Peyer's patch (tissue), 4 donors: Measurements from ENCODE around the gene POMT2. TPM values are rescaled to one million over a fixed set of nuclear protein-coding genes. Genes with fewer than 3 reads are reported as not detected.

Experiments used
- DNase-seq, 3 donors: peaks; one replicate each; pipeline ENCODE4 v3.0.0-alpha.2; 2017 to 2019
- H3K27ac ChIP-seq, 4 donors: fragments of 200-600 bp; sonication (generic); one replicate each; pipeline ENCODE4 v1.5.1; 2016 to 2019
- H3K27me3 ChIP-seq, 2 donors: fragments of 200-600 bp; sonication (generic); one replicate each; pipeline ENCODE4 v1.5.1; 2019
- H3K36me3 ChIP-seq, 3 donors: fragments of 200-600 bp; sonication (generic); one replicate each; pipeline ENCODE4 v1.5.1; 2016 to 2019
- H3K4me1 ChIP-seq, 4 donors: fragments of 200-600 bp; sonication (generic); one replicate each; pipeline ENCODE4 v1.5.1; 2016 to 2019
- H3K4me3 ChIP-seq, 4 donors: fragments of 200-600 bp; sonication (generic); 1 replicate in 3 of 4; 2 replicates in 1 of 4; pipeline ENCODE4 v1.5.1; 2016 to 2019; ENCODE audit warnings: mild to moderate bottlenecking in 1 of 4
- H3K9me3 ChIP-seq, 4 donors: fragments of 200-600 bp; sonication (generic); one replicate each; pipeline ENCODE4 v1.5.1; 2016 to 2019; ENCODE audit warnings: mild to moderate bottlenecking in 1 of 4
- CTCF ChIP-seq, 6 experiments: fragments of 450-650 bp in 4 of 6; fragments of 200-600 bp in 2 of 6; sonication (generic) in 1 of 6; IDR thresholded peaks; one replicate each; pipeline ENCODE4 v1.5.1; 2017 to 2019; ENCODE audit warnings: antibody characterized with exemption in 6 of 6, mild to moderate bottlenecking in 3 of 6, moderate library complexity in 1 of 6
- POLR2A ChIP-seq, 2 donors: fragments of 450-650 bp; IDR thresholded peaks; one replicate each; pipeline ENCODE4 v1.5.1; 2017; ENCODE audit warnings: antibody characterized with exemption in 2 of 2, mild to moderate bottlenecking in 2 of 2, moderate library complexity in 2 of 2
- total RNA-seq, 4 donors: library from RNA; depleted of rRNA; stranded (reverse); fragments of >200 nt; gene quantifications; one replicate each; pipeline ENCODE4 v1.1.0, GENCODE V29; 2016

Gene POMT2
- total RNA-seq, 4 donors from 2014 or later, result 19.0 to 43.0 (median 31.6) TPM

- H3K9me3 ChIP-seq, result no peaks in the 10 kb centered on the region
- no peak within 1 kb of the TSS for H3K4me3 ChIP-seq
- TF ChIP-seq POLR2A (IDR thresholded peaks at IDR 0.05) (no peak), CTCF (IDR thresholded peaks at IDR 0.05) (no peak)
- peaks cover 0 to 5% (median 0%) of the 10 kb centered on the region in 4 donors for H3K4me1 ChIP-seq
- no peak for DNase-seq
- no peak within 1 kb of the TSS for H3K27ac ChIP-seq
- no peaks in the 10 kb centered on the region for H3K36me3 ChIP-seq
- H3K27me3 ChIP-seq, result peaks cover 0 to 10% of the 10 kb centered on the region in 2 donors
Measured at GRCh38 chr14:77271113-77271710, 49.5 kb downstream of the POMT2 start, which contains the start of gene NGB. TSS of gene NGB (minus strand) at chr14:77271206. CDS start at chr14:77270937, 269 bp downstream.

GRCh38 chr14:77270361-77271112 lies 50.1 kb downstream of the POMT2 start:
- TF ChIP-seq POLR2A (IDR thresholded peaks at IDR 0.05) (no peak), CTCF (IDR thresholded peaks at IDR 0.05) (no peak)
- Histone ChIP-seq H3K36me3 (no peaks in the 10 kb centered on the region), H3K4me3 (no peak overlapping the region), H3K4me1 (peaks cover 0 to 5% (median 0%) of the 10 kb centered on the region in 4 donors), H3K9me3 (no peaks in the 10 kb centered on the region), H3K27ac (no peak overlapping the region), H3K27me3 (peaks cover 0 to 10% of the 10 kb centered on the region in 2 donors)
- no peak for DNase-seq

DNA sequence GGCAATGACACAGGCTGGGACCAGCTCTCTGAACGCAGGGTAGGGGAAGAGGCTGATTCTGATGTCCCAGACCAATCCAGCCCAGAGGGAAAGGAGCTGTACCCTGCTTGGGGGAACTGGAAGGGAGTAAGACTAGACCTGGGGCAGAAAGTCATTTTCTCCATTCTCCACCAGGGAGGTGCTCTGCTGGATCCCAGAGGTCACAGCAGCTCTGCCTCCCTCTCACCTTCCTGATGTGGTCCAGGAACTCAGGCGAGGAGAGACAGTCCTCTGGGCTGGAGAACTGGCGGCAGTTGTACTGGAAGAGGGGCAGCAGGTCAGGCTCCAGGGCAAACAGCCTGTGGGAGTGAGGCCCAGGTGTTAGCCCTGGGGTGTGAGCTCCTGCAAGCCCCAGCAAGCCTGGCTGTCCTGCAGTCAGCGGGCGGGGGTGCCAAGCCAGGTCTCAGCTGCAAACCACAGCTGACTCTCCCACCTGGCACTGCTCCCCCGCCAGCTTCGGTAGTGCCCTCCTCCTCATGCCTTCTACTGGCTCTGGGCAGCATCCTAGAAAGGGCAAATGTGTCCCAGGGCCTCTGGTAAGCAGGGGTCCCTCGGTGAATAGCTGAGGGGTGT lies 51.6 kb downstream of the POMT2 start:
- no peak for DNase-seq
- Histone ChIP-seq H3K36me3 (no peaks in the 10 kb centered on the region), H3K4me1 (peaks cover 0 to 5% (median 0%) of the 10 kb centered on the region in 4 donors), H3K27ac (no peak overlapping the region), H3K9me3 (no peaks in the 10 kb centered on the region), H3K27me3 (peaks cover 0 to 10% of the 10 kb centered on the region in 2 donors), H3K4me3 (no peak overlapping the region)
- TF ChIP-seq POLR2A (IDR thresholded peaks at IDR 0.05), result no peak
- no peak for TF ChIP-seq CTCF (IDR thresholded peaks at IDR 0.05)

DNA sequence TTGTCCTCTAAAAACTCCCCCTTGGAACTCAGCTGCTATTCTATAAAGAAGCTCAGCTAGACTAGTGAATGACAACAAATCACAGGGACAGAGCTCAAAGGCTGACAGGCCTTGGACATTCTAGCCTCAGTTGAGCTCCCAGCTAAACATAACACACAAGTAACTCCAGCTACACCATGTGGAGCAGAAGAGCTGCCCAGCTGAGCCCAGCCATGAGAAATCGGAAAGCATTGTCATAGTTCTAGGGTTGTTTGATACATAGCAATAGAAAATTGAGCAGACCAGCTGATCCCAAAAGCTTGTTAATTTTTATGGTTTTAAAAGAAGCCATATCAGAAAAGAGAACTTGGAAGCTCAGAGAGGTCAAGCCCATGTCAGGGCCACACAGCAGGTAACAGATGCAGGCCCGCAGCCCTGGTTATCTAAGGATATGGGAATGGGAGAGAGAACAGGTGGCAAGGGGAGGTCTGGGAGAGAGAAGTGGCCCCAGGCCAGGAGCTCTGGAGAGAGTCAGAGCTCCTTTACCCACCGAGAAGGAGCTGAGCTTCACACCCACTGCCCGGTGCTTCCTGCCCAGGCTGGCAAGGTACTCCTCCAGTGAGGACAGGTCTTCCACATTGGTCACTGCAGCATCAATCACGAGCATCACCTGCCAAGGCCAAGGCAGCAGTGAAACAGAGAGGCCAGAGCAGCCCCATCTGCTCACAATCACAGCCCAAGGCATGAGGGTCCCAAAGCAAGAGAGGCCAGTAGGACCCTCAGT lies 52.6 kb downstream of the POMT2 start:
- no peak for DNase-seq
- TF ChIP-seq CTCF (IDR thresholded peaks at IDR 0.05), result no peak
- TF ChIP-seq POLR2A (IDR thresholded peaks at IDR 0.05), result no peak

DNA sequence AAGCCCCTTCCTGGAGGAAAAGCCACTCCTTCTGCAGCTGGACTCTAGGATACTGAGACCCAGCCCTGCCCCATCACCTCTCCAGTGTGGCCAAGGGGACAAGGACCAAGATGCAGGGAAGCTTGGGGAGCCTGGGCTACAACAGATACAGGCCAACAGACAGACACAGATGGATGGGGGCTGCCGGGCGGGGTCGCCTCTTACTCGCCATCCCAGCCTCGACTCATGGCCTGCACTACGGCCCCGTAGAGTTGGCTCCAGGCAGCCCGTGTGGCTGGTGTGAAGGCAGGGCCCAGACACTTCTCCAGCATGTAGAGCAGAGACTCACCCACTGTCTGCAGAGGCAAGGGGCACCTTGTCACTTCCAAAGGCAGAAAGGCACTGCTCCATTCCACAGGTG lies 54.3 kb downstream of the POMT2 start:
- DNase-seq, result no peak
- Histone ChIP-seq H3K4me1 (peaks cover 0 to 5% (median 0%) of the 10 kb centered on the region in 4 donors), H3K27me3 (peaks cover 0 to 8% of the 10 kb centered on the region in 2 donors), H3K4me3 (no peak overlapping the region), H3K27ac (no peak overlapping the region), H3K36me3 (no peaks in the 10 kb centered on the region), H3K9me3 (no peaks in the 10 kb centered on the region)
- no peak for TF ChIP-seq CTCF (IDR thresholded peaks at IDR 0.05)
- TF ChIP-seq POLR2A (IDR thresholded peaks at IDR 0.05), result no peak

More for the DNA sequence above, 52.6 kb downstream of the POMT2 start:
- Histone ChIP-seq H3K4me3 (no peak overlapping the region), H3K9me3 (no peaks in the 10 kb centered on the region), H3K4me1 (peaks cover 0 to 5% (median 0%) of the 10 kb centered on the region in 4 donors), H3K27ac (no peak overlapping the region), H3K36me3 (no peaks in the 10 kb centered on the region), H3K27me3 (peaks cover 0 to 10% of the 10 kb centered on the region in 2 donors)
